ENCODE data around the gene GPHN. TPM values are rescaled to one million over a fixed set of nuclear protein-coding genes. Genes with fewer than 3 reads are reported as not detected.

The GPHN gene
- total and polyA plus RNA-seq, 2 of the 4 experiments (the other 2 are of a cell fraction): 8.0 to 8.1 TPM

GRCh38 chr14:67221248-67221981, 713.5 kb downstream of the GPHN start:
- WGBS, 2 experiments (ENCODE audit: extremely low coverage in 2 of 2, insufficient read length in 1 of 2): no CpG with 5 or more reads among the region's 6 CpGs
- no TSS peak for BruUV-seq (replicated peaks)
- no peaks in the 10 kb centered on the region for H3K9me3 ChIP-seq (ENCODE audit: control insufficient read depth, insufficient read depth, low read length)
- H3K36me3 ChIP-seq (ENCODE audit: control insufficient read depth, insufficient read depth, low read length): no peaks in the 10 kb centered on the region
- H2AK9ac ChIP-seq (replicated peaks; ENCODE audit: low read depth, low read length, poor library complexity): no peak overlapping the region
- in situ Hi-C loops (cut with MboI; ENCODE audit: low sequenced_read_pairs): no loop called here
- H3K23ac ChIP-seq (ENCODE audit: low read depth, low read length): peak overlapping the region; percentile 23; the same call in 1 of the 2 replicates
- H3K56ac ChIP-seq (ENCODE audit: extremely low read depth, insufficient read depth, low read length): peak overlapping the region; percentile 59; the same call in 1 of the 2 replicates
- peak overlapping the region; percentile 31; the same call in 1 of the 2 replicates for H3K14ac ChIP-seq (replicated peaks; ENCODE audit: low read depth, low read length)
- no peaks in the 10 kb centered on the region; the same call in none of the 2 replicates for H3K9me1 ChIP-seq (ENCODE audit: insufficient read depth, low read length)
- no peak overlapping the region for H2AFZ ChIP-seq (replicated peaks; ENCODE audit: low read length, poor library complexity)
- H2BK15ac ChIP-seq (ENCODE audit: low read depth, low read length): no peak overlapping the region; the same call in 1 of the 3 replicates
- peaks cover 5% of the 10 kb centered on the region; the same call in 1 of the 2 replicates for H3K4me1 ChIP-seq (ENCODE audit: control insufficient read depth, insufficient read depth, low read length)
- H4K8ac ChIP-seq (ENCODE audit: low read depth in 2 of 2, low read length in 2 of 2): peak overlapping the region; percentile 12 to 68; a peak in 3 of 4 replicates
- DNase-seq: peak; percentile 80
- H3K4me2 ChIP-seq (ENCODE audit: low read depth, low read length): peak overlapping the region; percentile 82; the same call in 1 of the 2 replicates
- H4K5ac ChIP-seq (ENCODE audit: low read depth, low read length): no peak overlapping the region
- H2BK120ac ChIP-seq (ENCODE audit: low read depth, low read length): peak overlapping the region; percentile 92
- dilution Hi-C loops (cut with HindIII; ENCODE audit: low sequenced_read_pairs, unreplicated experiment): no loop called here
- TF ChIP-seq POLR2A (IDR thresholded peaks at IDR 0.05; ENCODE audit: low read depth, low read length): no peak
- no peak overlapping the region for H3K9ac ChIP-seq (ENCODE audit: low read depth, low read length)
- ATAC-seq (ENCODE audit: low read depth): peak; percentile 92
- H2BK5ac ChIP-seq (ENCODE audit: low read depth, low read length, poor library complexity, severe bottlenecking): peak overlapping the region; percentile 84
- intact Hi-C loops (cut with micrococcal nuclease): no loop called here
- no peak overlapping the region for H3K18ac ChIP-seq (ENCODE audit: low read depth, low read length)
- H3K79me1 ChIP-seq (ENCODE audit: low read depth in 1 of 2, low read length in 2 of 2): no peaks in the 10 kb centered on the region
- H3K4ac ChIP-seq (ENCODE audit: low read depth, low read length): peak overlapping the region; percentile 83; the same call in 1 of the 2 replicates
- ChIA-PET CTCF (interaction anchor here (1.0 kb wide), 1 partner anchor 11 kb away, joined by 3 read pairs; no protein-coding TSS in a partner anchor), POLR2A (ENCODE audit: unreplicated experiment) (no interaction called here)
- no peak overlapping the region for H2AK5ac ChIP-seq (ENCODE audit: low read depth, low read length)
- H2BK20ac ChIP-seq (ENCODE audit: low read depth, low read length): peak overlapping the region; percentile 94
- no peaks in the 10 kb centered on the region for H4K20me1 ChIP-seq (ENCODE audit: insufficient read depth, low read length)
- 0 out of 2 replicates have a peak overlapping the region, but pooled peaks have one; percentile 38 for H3K27ac ChIP-seq (ENCODE audit: insufficient read depth, low read length)
- H3K27me3 ChIP-seq (ENCODE audit: control insufficient read depth, insufficient read depth, low read length): no peaks in the 10 kb centered on the region
- H3K4me3 ChIP-seq (ENCODE audit: insufficient read depth, low read depth, low read length): no peak overlapping the region
- H4K91ac ChIP-seq (ENCODE audit: insufficient read depth, low read depth, low read length): peak overlapping the region; percentile 52; the same call in 1 of the 2 replicates
